ENCODE measurements around the gene AGBL3.
"Not testable (repeated sequence)": the region's sequence is repeated elsewhere in the genome, so short reads cannot be mapped to it uniquely, and the experiment has no call there.

The AGBL3 gene

GRCh38 chr7:134997214-134997885 lies 11.0 kb downstream of the AGBL3 start:
- in situ Hi-C loops (cut with MboI; ENCODE audit: low sequenced_read_pairs, unreplicated experiment) = no loop called here
- no peak for TF ChIP-seq CTCF (IDR thresholded peaks at IDR 0.05; ENCODE audit: borderline replicate concordance, control extremely low read depth, extremely low read depth, insufficient read depth, missing control alignments)
- DNase-seq (ENCODE audit: low spot score) = no peak

DNA sequence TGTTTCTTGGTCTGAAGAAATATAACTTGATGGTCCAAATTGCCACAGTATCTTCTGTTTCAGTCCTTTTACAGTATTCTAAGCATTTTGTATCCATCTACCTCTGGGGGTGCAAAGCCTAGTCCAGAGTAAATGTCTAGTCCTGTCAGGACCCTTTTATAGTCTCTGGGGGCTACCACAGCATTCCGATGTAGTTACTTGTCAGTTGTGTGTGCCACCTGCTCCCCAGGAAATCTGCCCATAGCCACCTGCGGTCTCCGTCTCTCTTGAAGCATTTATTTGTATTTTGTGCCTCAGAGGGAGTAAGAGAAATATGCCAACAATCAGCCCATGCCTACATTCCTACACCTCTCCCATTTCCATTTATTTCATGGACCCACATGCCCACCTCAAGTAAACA lies 12.8 kb downstream of the AGBL3 start:
- TF ChIP-seq CTCF (IDR thresholded peaks at IDR 0.05; ENCODE audit: borderline replicate concordance, control extremely low read depth, extremely low read depth, insufficient read depth, missing control alignments) = no peak
- no peak for DNase-seq (ENCODE audit: low spot score)
- in situ Hi-C loops (cut with MboI; ENCODE audit: low sequenced_read_pairs, unreplicated experiment) = no loop called here

- no peak for TF ChIP-seq CTCF (IDR thresholded peaks at IDR 0.05; ENCODE audit: borderline replicate concordance, control extremely low read depth, extremely low read depth, insufficient read depth, missing control alignments)
- in situ Hi-C loops (cut with MboI; ENCODE audit: low sequenced_read_pairs, unreplicated experiment) = no loop called here
- no peak for DNase-seq (ENCODE audit: low spot score)
Observed at GRCh38 chr7:135001390-135002165, 15.3 kb downstream of the AGBL3 start.

- no peak for TF ChIP-seq CTCF (IDR thresholded peaks at IDR 0.05; ENCODE audit: borderline replicate concordance, control extremely low read depth, extremely low read depth, insufficient read depth, missing control alignments)
- no peak for DNase-seq (ENCODE audit: low spot score)
- in situ Hi-C loops (cut with MboI; ENCODE audit: low sequenced_read_pairs, unreplicated experiment) = no loop called here
Observed at GRCh38 chr7:135012229-135012628, 25.9 kb downstream of the AGBL3 start.

DNA sequence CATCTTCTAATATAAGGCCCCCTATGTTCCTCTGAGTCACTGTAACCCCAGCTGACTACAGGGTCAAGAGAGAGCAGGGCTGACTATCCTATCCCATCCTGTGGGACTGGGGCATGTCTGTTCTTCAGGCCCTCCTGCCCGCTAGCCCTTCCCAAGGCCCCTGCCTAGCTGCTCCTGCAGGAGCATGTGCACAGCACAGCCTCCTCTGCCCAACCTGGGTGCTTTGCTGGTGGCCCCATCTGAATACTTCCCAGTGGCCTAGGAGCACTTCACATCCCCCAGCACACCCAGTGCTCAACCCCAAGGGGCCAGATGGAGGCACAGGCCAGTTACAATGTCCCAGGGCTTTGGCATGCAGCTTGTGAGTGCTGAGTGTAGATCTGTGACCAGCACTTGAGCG lies 37.3 kb downstream of the AGBL3 start:
- DNase-seq (ENCODE audit: low spot score) = no peak
- in situ Hi-C loops (cut with MboI; ENCODE audit: low sequenced_read_pairs, unreplicated experiment) = no loop called here
- no peak for TF ChIP-seq CTCF (IDR thresholded peaks at IDR 0.05; ENCODE audit: borderline replicate concordance, control extremely low read depth, extremely low read depth, insufficient read depth, missing control alignments)

GRCh38 chr7:135035252-135035651 lies 48.9 kb downstream of the AGBL3 start:
- DNase-seq (ENCODE audit: low spot score) = no peak
- in situ Hi-C loops (cut with MboI; ENCODE audit: low sequenced_read_pairs, unreplicated experiment) = no loop called here
- no peak for TF ChIP-seq CTCF (IDR thresholded peaks at IDR 0.05; ENCODE audit: borderline replicate concordance, control extremely low read depth, extremely low read depth, insufficient read depth, missing control alignments)

GRCh38 chr7:135067017-135067416 lies 80.7 kb downstream of the AGBL3 start:
- DNase-seq (ENCODE audit: low spot score); in situ Hi-C loops (cut with MboI; ENCODE audit: low sequenced_read_pairs, unreplicated experiment): not testable (repeated sequence)
